Body of pancreas (tissue), 4 donors: Measurements from ENCODE around the gene IFFO2. TPM values are rescaled to one million over a fixed set of nuclear protein-coding genes. Genes with fewer than 3 reads are reported as not detected.

Experiments used
- ATAC-seq: fragments of 150-250 bp; one replicate; pipeline ENCODE4 v1.9.1; 2016
- DNase-seq, 4 donors: peaks; one replicate each; pipeline ENCODE4 v3.0.0-alpha.2; 2019
- H3K27ac ChIP-seq, 4 donors: fragments of 200-600 bp; sonication (generic); 1 replicate in 3 of 4; 2 replicates in 1 of 4; pipeline versions ENCODE4 v1.5.1 to v1.6.1; 2016 to 2019; ENCODE audit warnings: mild to moderate bottlenecking in 1 of 4, mixed read lengths in 1 of 4, moderate library complexity in 1 of 4
- H3K27me3 ChIP-seq, 2 donors: fragments of 200-600 bp; sonication (generic); one replicate each; pipeline ENCODE4 v1.6.0; 2016; ENCODE audit warnings: mild to moderate bottlenecking in 1 of 2
- H3K36me3 ChIP-seq, 2 donors: fragments of 200-600 bp; sonication (generic); replicated peaks in 1 of 2; 2 replicates each; pipeline ENCODE4 v1.5.1; 2016; ENCODE audit warnings: low read depth in 2 of 2; ENCODE audit not compliant: insufficient read depth in 1 of 2
- H3K4me1 ChIP-seq: fragments of 200-600 bp; sonication (generic); one replicate; pipeline ENCODE4 v1.6.0; 2016
- H3K4me3 ChIP-seq, 2 donors: fragments of 200-600 bp; sonication (generic); 1 replicate in 1 of 2; 2 replicates in 1 of 2; pipeline ENCODE4 v1.5.1; 2016 to 2019
- H3K9me3 ChIP-seq, 3 donors: fragments of 200-600 bp; sonication (generic); 1 replicate in 2 of 3; 2 replicates in 1 of 3; pipeline ENCODE4 v1.5.1; 2016
- POLR2A ChIP-seq, 3 donors: fragments of 450-650 bp; IDR thresholded peaks; one replicate each; pipeline ENCODE4 v1.6.1; 2016; ENCODE audit warnings: antibody characterized with exemption in 3 of 3, mild to moderate bottlenecking in 2 of 3
- WGBS, 2 donors: methylation state at CpG; one replicate each; pipeline ENCODE4 v1.1.5; 2017; 5-methylcytosine and 5-hydroxymethylcytosine counted together
- intact Hi-C: fragments of 100-400 bp; cut with DNase I; formaldehyde crosslinking; loops from one replicate; pipeline ENCODE4 v1.15.1; 2023
- total RNA-seq, 2 donors: library from RNA; depleted of rRNA; stranded (reverse); fragments of >200 nt; gene quantifications; one replicate each; pipeline ENCODE4 v1.1.0, GENCODE V29; 2016
- TF ChIP-seq, protein P1 (sequence below), 7 experiments: fragments of 450-650 bp in 4 of 7; fragments of 200-600 bp in 3 of 7; sonication (generic) in 3 of 7; IDR thresholded peaks; one replicate each; pipeline ENCODE4 v1.5.1; 2016 to 2019; ENCODE audit warnings: antibody characterized with exemption in 7 of 7

Gene IFFO2
- total RNA-seq, 2 donors from 2014 or later, result 23.1 to 219 TPM

DNA sequence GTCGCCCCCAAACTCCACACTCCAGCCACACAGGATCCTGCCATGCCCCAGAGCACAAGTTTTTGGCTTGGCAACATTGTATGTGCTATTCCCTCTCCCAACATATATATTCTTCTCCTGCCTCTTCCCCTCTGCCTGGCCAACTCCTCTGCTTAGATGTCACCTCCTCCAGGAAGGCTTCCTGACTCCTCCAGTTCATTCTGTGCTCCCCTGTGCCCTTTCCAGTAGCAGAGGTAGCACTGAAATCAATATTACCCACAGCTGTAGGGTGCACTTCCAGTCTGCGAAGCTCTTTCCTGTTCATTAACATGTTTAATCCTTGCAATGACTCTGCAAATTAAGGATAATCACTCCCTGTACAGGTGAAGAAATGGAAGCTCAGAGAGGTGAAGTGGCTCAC is 75.3 kb downstream of the IFFO2 start:
- Histone ChIP-seq H3K27ac (no peak overlapping the region), H3K27me3 (no peaks in the 10 kb centered on the region), H3K4me1 (peaks cover 5% of the 10 kb centered on the region), H3K4me3 (no peak overlapping the region), H3K9me3 (no peaks in the 10 kb centered on the region), H3K36me3 (no peaks in the 10 kb centered on the region)
- no peak for TF ChIP-seq POLR2A (IDR thresholded peaks at IDR 0.05)
- TF ChIP-seq, protein P1, sequence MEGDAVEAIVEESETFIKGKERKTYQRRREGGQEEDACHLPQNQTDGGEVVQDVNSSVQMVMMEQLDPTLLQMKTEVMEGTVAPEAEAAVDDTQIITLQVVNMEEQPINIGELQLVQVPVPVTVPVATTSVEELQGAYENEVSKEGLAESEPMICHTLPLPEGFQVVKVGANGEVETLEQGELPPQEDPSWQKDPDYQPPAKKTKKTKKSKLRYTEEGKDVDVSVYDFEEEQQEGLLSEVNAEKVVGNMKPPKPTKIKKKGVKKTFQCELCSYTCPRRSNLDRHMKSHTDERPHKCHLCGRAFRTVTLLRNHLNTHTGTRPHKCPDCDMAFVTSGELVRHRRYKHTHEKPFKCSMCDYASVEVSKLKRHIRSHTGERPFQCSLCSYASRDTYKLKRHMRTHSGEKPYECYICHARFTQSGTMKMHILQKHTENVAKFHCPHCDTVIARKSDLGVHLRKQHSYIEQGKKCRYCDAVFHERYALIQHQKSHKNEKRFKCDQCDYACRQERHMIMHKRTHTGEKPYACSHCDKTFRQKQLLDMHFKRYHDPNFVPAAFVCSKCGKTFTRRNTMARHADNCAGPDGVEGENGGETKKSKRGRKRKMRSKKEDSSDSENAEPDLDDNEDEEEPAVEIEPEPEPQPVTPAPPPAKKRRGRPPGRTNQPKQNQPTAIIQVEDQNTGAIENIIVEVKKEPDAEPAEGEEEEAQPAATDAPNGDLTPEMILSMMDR (IDR thresholded peaks at IDR 0.05), result no peak
- ATAC-seq (no peak), DNase-seq (no peak)
- 92 to 97% methylated on average over 2 of the region's 2 CpGs for WGBS, 2 donors
- intact Hi-C loops, result loop anchor here (10.0 kb wide), 1 partner anchor 214 kb away; no protein-coding TSS in a partner anchor

DNA sequence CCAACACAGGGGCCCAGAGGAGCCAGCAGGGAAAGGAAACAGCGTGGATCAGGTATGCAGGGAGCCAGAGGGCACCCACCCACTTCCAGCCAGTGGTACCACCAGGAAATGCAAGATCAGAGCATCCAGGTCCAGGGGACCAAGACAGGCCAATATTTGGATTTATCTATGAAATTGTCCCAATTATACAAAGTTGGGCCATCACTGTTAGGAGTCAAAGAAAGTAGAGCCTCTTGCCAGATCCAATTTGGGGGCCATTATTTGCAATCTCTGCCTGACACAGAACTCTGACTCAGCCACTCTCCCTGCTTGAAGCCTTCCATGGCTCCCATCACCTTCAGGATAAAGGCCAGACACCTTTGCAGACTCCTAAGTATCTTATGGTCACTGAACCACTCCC is 75.9 kb downstream of the IFFO2 start:
- H3K27ac ChIP-seq, result no peak overlapping the region
- peaks cover 5% of the 10 kb centered on the region for H3K4me1 ChIP-seq
- no peak overlapping the region for H3K4me3 ChIP-seq
- no peak for DNase-seq
- H3K9me3 ChIP-seq, result no peaks in the 10 kb centered on the region
- intact Hi-C loops, result loop anchor here (10.0 kb wide), 1 partner anchor 214 kb away; no protein-coding TSS in a partner anchor
- H3K36me3 ChIP-seq, result no peaks in the 10 kb centered on the region
- WGBS, 2 donors, result 100% methylated on average over 1 of the region's 1 CpG
- H3K27me3 ChIP-seq, result no peaks in the 10 kb centered on the region
- ATAC-seq, result no peak
- no peak for TF ChIP-seq POLR2A (IDR thresholded peaks at IDR 0.05)
- TF ChIP-seq, protein P1 (IDR thresholded peaks at IDR 0.05), result no peak

DNA sequence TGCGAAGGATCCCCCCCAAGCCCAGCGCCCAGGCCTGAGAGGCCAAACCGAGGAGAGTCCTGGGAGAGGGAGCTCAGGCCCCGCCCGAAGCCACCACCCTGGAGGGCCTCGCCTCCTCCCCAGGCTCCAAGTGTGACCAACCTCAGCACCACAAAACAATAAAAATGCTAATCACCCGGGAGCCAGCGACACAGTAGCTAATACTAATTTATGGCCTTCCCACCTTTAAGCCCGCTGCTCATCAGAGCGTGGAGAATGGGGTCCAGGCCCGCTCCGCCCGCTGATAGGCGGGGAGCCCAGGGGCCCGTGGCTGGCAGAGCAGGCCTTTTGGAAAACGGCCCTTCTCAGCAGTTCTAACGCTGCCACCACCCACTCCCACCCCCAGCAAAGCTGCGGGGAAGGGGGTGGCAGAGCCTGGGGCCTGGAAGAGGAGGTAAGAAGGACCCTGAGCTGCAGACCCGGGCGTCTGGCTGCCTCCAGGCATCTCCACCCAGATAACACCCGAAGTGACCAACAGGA is 76.6 kb downstream of the IFFO2 start:
- H3K27me3 ChIP-seq, result no peaks in the 10 kb centered on the region
- peaks cover 5% of the 10 kb centered on the region for H3K4me1 ChIP-seq
- H3K36me3 ChIP-seq, result no peaks in the 10 kb centered on the region
- intact Hi-C loops, result loop anchor here (5.0 to 10.0 kb wide), 2 partner anchors 215 to 283 kb away; no protein-coding TSS in a partner anchor
- TF ChIP-seq, protein P1 (IDR thresholded peaks at IDR 0.05), result no peak
- no peak for TF ChIP-seq POLR2A (IDR thresholded peaks at IDR 0.05)
- 75 to 92% methylated on average over 16 to 19 of the region's 21 CpGs for WGBS, 2 donors
- no peaks in the 10 kb centered on the region for H3K9me3 ChIP-seq
- no peak for DNase-seq
- ATAC-seq, result no peak
- H3K27ac ChIP-seq, result no peak overlapping the region
- H3K4me3 ChIP-seq, result no peak overlapping the region

DNA sequence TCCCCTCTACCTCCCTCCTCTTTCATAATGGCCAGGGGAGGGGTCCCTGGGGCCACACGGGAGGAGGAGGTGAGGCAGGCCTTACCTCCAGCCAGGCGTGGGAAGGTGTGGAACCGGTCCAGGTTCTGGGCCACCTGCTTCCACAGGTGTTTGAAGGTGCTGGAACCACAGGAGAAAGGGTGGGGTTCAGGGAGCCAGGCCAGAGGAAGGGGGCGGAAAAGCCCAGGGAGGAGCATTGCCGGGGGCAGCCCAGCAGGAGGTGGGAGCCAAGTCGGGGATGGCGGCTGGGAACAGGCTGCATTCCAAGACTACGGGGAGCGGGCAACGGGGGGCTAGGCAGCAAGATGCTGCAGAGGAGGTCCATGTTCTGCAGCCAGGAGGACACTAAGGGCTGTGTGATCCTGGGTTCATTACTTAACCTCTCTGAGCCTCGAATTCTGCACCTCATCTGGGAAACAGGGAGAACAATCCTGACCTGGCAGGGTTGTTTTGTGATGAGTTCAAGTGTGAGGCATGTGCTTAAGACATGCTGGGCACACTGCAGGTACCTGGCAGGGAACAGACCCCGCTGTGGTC is 77.2 kb downstream of the IFFO2 start:
- no peak for TF ChIP-seq POLR2A (IDR thresholded peaks at IDR 0.05)
- TF ChIP-seq, protein P1 (IDR thresholded peaks at IDR 0.05), result no peak
- no peaks in the 10 kb centered on the region for H3K36me3 ChIP-seq
- H3K27me3 ChIP-seq, result no peaks in the 10 kb centered on the region
- intact Hi-C loops, result loop anchor here (5.0 kb wide), 1 partner anchor 282 kb away; no protein-coding TSS in a partner anchor
- 81 to 86% methylated on average over 11 to 12 of the region's 12 CpGs for WGBS, 2 donors
- H3K4me1 ChIP-seq, result peaks cover 5% of the 10 kb centered on the region
- H3K9me3 ChIP-seq, result no peaks in the 10 kb centered on the region
- ATAC-seq, result no peak
- H3K4me3 ChIP-seq, result no peak overlapping the region
- no peak for DNase-seq
- no peak overlapping the region for H3K27ac ChIP-seq
